Uterus (tissue), 4 donors: ENCODE results near the gene PHPT1. TPM values are rescaled to one million over a fixed set of nuclear protein-coding genes. Genes with fewer than 3 reads are reported as not detected.

Experiments used
- DNase-seq, 2 donors: peaks; one replicate each; pipeline ENCODE4 v3.0.0-alpha.2; 2019 to 2020
- H3K27ac ChIP-seq, 2 donors: fragments of 200-600 bp; sonication (generic); 1 replicate in 1 of 2; 2 replicates in 1 of 2; pipeline ENCODE4 v1.5.1; 2016 to 2018
- H3K27me3 ChIP-seq, 2 donors: fragments of 200-600 bp; sonication (generic); one replicate each; pipeline ENCODE4 v1.5.1; 2018 to 2019; ENCODE audit warnings: control low read depth in 1 of 2
- H3K36me3 ChIP-seq, 2 donors: fragments of 200-600 bp; sonication (generic); one replicate each; pipeline ENCODE4 v1.5.1; 2019; ENCODE audit warnings: control low read depth in 1 of 2
- H3K4me1 ChIP-seq, 2 donors: fragments of 200-600 bp; sonication (generic); one replicate each; pipeline ENCODE4 v1.5.1; 2018 to 2019; ENCODE audit warnings: control low read depth in 1 of 2
- H3K4me3 ChIP-seq, 2 donors: fragments of 200-600 bp; sonication (generic); 1 replicate in 1 of 2; 2 replicates in 1 of 2; pipeline ENCODE4 v1.5.1; 2018 to 2019; ENCODE audit warnings: mild to moderate bottlenecking in 1 of 2
- H3K9me3 ChIP-seq, 2 donors: fragments of 200-600 bp; sonication (generic); one replicate each; pipeline ENCODE4 v1.5.1; 2019; ENCODE audit warnings: control low read depth in 1 of 2
- POLR2A ChIP-seq, 2 donors: fragments of 450-650 bp; IDR thresholded peaks; one replicate each; pipeline ENCODE4 v1.6.1; 2016; ENCODE audit warnings: antibody characterized with exemption in 2 of 2, mild to moderate bottlenecking in 1 of 2, moderate library complexity in 1 of 2
- intact Hi-C: fragments of 100-400 bp; cut with DNase I; formaldehyde crosslinking; loops from one replicate; pipeline ENCODE4 v1.15.1; 2023; ENCODE audit warnings: low total_unique reads
- total RNA-seq, 4 donors: library from RNA; depleted of rRNA in 3 of 4; stranded (reverse); fragments of >200 nt in 3 of 4; gene quantifications; one replicate each; pipeline versions ENCODE4 v1.1.0 to v1.2.4, GENCODE V29; 2014 to 2023
- TF ChIP-seq, protein P1 (sequence below), 4 experiments: fragments of 200-600 bp in 2 of 4; fragments of 450-650 bp in 2 of 4; sonication (generic) in 2 of 4; IDR thresholded peaks; one replicate each; pipeline ENCODE4 v1.5.1; 2016 to 2019; ENCODE audit warnings: antibody characterized with exemption in 4 of 4, mild to moderate bottlenecking in 2 of 4, moderate library complexity in 1 of 4
- donor health status: DM: yes; HTN: yes; CAD: no.

The PHPT1 gene
- total RNA-seq, 4 donors from 2014 or later, result 12.4 to 55.5 (median 31.4) TPM

- Histone ChIP-seq H3K27ac (no peak overlapping the region), H3K27me3 (no peaks in the 10 kb centered on the region), H3K36me3 (no peaks in the 10 kb centered on the region), H3K4me1 (peaks cover 0 to 10% of the 10 kb centered on the region in 2 donors), H3K4me3 (no peak overlapping the region), H3K9me3 (no peaks in the 10 kb centered on the region)
- no peak for TF ChIP-seq POLR2A (IDR thresholded peaks at IDR 0.05)
- TF ChIP-seq, protein P1, sequence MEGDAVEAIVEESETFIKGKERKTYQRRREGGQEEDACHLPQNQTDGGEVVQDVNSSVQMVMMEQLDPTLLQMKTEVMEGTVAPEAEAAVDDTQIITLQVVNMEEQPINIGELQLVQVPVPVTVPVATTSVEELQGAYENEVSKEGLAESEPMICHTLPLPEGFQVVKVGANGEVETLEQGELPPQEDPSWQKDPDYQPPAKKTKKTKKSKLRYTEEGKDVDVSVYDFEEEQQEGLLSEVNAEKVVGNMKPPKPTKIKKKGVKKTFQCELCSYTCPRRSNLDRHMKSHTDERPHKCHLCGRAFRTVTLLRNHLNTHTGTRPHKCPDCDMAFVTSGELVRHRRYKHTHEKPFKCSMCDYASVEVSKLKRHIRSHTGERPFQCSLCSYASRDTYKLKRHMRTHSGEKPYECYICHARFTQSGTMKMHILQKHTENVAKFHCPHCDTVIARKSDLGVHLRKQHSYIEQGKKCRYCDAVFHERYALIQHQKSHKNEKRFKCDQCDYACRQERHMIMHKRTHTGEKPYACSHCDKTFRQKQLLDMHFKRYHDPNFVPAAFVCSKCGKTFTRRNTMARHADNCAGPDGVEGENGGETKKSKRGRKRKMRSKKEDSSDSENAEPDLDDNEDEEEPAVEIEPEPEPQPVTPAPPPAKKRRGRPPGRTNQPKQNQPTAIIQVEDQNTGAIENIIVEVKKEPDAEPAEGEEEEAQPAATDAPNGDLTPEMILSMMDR (IDR thresholded peaks at IDR 0.05), result no peak
- no peak for DNase-seq
- intact Hi-C loops, result no loop called here
These were observed 25.8 kb upstream of the PHPT1 start for GRCh38 chr9:136823136-136824046.

- Histone ChIP-seq H3K4me3 (no peak overlapping the region), H3K4me1 (peaks cover 0 to 10% of the 10 kb centered on the region in 2 donors), H3K27ac (no peak overlapping the region), H3K9me3 (no peaks in the 10 kb centered on the region), H3K36me3 (no peaks in the 10 kb centered on the region), H3K27me3 (no peaks in the 10 kb centered on the region)
- DNase-seq, result no peak
- intact Hi-C loops, result no loop called here
- no peak for TF ChIP-seq POLR2A (IDR thresholded peaks at IDR 0.05)
- TF ChIP-seq, protein P1 (IDR thresholded peaks at IDR 0.05), result no peak
These were observed 24.5 kb upstream of the PHPT1 start for GRCh38 chr9:136824496-136825225.

- Histone ChIP-seq H3K27ac (no peak overlapping the region), H3K9me3 (no peaks in the 10 kb centered on the region), H3K4me3 (no peak overlapping the region), H3K36me3 (no peaks in the 10 kb centered on the region), H3K27me3 (no peaks in the 10 kb centered on the region), H3K4me1 (peaks cover 0 to 10% of the 10 kb centered on the region in 2 donors)
- DNase-seq, result no peak
- intact Hi-C loops, result no loop called here
- TF ChIP-seq POLR2A (IDR thresholded peaks at IDR 0.05), result no peak
- TF ChIP-seq, protein P1 (IDR thresholded peaks at IDR 0.05), result no peak
These were observed 23.7 kb upstream of the PHPT1 start for GRCh38 chr9:136825295-136826187.

- Histone ChIP-seq H3K4me1 (peaks cover 0 to 5% of the 10 kb centered on the region in 2 donors), H3K27ac (no peak overlapping the region), H3K36me3 (no peaks in the 10 kb centered on the region), H3K27me3 (no peaks in the 10 kb centered on the region), H3K4me3 (no peak overlapping the region), H3K9me3 (no peaks in the 10 kb centered on the region)
- DNase-seq, result no peak
- TF ChIP-seq, protein P1 (IDR thresholded peaks at IDR 0.05), result no peak
- TF ChIP-seq POLR2A (IDR thresholded peaks at IDR 0.05), result no peak
- intact Hi-C loops, result no loop called here
These were observed 23.0 kb upstream of the PHPT1 start for GRCh38 chr9:136826188-136826541.
